HG02870 (cell line): ENCODE results near the gene CCDC149.

Source experiments
- ATAC-seq: cut with Tn5 transposase; IDR thresholded peaks from one replicate; pipeline ENCODE4 v1.9.1; 2021; ENCODE audit warnings: mild to moderate bottlenecking, moderate library complexity; ENCODE audit not compliant: unreplicated experiment

Gene CCDC149

DNA sequence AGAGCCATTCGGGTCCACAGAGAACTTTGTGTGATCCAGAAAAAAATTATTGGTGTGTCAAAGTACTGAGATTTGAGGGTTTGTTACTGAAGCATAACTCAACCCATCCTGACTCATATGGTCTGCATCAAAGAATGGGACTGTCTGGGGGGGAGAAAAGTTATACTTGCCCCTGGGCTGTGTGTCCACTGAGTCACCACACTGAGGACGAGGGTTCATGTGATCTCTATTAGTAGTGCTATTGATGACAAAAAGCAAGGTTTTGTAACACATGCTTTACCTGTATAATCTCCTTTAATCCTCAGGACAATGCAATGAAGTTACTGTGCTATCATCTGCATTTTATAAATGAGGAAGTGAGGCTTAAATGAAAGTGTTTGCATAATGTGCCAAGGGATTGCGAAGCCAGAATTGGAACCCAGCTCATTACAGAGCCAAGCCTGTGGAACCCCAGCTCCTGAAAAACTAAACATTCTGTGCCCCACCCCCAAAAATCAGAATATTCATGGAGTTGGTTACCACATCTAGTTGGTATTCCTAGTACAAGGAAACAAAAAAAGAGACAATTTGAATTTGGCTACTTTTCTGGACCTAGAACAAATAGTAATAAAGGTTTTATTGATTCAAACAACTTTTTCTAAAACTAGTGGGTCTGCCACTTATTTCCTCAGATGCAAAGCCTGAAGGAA, 31.2 kb downstream of the CCDC149 start:
- no peak for ATAC-seq

DNA sequence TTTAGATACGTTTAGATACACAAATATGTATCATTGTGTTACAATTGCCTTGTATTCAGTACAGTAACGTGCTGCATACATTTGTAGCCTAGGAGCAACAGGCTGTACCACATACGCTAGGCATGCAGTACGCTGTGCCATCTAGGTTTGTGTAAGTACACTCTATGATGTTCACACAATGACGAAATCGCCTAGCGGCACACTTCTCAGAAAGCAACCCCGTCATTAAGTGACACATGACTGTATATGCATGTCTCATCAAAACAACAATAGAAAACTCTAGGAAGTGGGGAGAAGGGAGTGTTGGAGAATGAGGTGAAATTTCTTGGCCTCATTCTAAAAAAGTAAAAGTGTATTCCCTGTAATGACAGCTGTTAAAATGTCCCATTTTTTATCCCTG, 32.7 kb downstream of the CCDC149 start:
- no peak for ATAC-seq

GRCh38 chr4:24878636-24879016, 34.2 kb downstream of the CCDC149 start:
- ATAC-seq: no peak

DNA sequence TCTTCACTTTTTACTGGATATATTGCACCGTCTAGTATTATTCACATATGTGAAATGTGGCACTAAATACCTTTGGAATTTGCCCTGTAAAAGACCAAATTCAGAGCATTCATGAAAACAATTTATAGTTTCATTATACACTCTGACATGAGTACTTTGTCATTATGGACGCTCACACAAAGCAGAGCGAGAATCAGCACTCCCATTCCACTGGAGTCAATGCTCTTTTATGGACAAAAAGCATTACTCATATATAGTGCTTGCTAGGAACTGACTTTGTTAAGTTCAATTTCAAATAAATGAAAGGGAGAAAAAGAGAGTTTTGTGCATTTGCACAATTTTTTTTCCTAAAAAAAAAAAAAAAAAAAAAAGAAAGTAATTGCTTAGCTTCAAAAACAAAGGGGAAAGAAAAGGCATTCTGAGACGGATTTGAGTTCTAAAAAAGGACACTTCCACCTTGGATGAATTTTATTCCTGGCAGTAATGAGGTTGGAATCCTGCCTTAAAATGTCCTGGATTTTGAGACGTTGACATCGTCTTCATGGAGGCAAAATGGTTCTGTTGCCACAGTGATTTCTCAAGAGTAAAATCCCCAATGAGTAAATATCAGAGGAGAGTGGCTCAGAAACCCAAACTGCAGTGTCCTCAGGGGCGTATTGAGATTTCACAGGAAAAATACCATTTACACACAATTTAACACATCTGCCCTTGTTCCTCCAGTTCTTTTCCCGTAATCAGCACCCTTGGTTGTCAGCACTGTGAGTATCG, 34.8 kb downstream of the CCDC149 start:
- ATAC-seq: no peak

DNA sequence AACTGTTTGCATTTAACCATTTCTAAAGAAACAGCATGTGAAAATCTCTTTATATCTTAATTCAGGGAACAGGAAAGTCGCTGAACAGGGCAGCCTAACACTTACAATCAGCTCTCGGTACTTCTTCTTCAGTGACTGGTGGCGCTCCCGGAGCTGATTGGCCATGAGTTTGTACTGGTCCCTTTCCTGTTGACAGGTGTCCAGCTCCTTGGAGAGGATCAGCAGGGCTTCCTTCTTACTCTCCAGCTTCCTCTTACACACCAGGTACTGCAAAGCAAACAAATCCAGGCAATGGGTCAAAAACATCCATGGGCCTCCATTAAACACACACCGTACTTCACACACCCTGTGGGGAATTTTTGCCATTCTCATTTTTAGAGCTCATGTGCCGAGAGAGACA, 36.4 kb downstream of the CCDC149 start:
- ATAC-seq: no peak

DNA sequence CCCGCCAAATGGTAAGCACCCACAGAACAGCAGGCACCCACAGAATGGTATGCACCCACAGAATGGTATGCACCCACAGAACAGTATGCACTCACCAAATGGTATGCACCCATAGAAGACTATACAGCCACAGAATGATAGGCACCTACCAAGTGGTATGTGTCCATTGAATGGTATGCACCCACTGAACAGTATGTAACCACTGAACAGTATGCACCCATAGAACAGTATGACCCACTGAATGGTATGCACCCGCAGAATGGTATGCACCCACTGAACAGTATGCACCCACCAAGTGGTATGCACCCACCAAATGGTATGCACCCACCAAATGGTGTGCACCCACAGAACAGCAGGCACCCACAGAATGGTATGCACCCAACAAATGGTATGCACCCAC, 40.1 kb downstream of the CCDC149 start:
- no peak for ATAC-seq

DNA sequence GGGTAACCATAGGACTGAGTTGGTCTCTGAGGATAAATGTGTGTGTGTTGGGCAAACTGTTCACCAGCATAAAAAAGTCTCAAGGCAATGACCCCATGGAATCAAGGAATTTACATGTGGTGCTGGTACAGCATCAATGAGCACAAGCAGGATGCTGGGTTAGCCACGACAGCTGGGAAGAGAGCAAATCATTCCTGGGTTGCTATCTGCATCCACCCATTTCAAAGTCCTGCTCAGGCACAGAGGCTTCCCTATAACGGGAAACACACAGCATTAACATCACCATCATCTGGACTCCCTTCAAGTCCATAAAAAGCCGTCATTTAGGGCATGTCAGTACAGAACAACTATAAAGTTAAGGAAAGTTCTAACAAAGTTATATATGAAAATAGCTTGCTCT, 41.6 kb downstream of the CCDC149 start:
- no peak for ATAC-seq

DNA sequence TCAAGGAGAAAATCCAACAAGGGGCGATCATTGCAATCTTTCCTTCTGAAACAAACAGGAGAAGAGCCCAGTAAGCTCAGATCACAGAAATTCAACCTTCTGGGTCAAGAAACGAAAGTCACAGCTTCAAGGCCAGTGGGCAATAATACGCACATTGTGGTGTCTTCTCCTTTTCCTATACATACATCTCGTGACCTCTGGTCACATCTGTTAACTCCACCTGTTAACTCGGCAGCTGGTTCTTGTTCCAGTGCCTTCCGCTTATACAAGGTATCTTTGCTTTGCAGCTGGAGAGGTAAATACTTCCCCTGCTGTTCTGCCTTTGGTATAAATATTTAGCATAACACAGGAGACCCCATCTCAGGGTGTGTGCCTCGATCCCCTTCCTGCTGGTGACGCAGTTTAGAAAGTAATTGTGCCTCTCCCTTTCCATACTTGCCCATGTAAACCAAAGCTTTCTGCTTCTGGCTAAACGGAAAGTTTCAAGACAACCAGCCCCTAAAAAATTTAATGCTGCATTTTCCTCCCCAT, 45.0 kb downstream of the CCDC149 start:
- ATAC-seq: peak; percentile 66

- ATAC-seq: no peak
Measured at GRCh38 chr4:24867251-24867650, 45.6 kb downstream of the CCDC149 start.

- no peak for ATAC-seq
Measured at GRCh38 chr4:24865401-24865800, 47.4 kb downstream of the CCDC149 start.

DNA sequence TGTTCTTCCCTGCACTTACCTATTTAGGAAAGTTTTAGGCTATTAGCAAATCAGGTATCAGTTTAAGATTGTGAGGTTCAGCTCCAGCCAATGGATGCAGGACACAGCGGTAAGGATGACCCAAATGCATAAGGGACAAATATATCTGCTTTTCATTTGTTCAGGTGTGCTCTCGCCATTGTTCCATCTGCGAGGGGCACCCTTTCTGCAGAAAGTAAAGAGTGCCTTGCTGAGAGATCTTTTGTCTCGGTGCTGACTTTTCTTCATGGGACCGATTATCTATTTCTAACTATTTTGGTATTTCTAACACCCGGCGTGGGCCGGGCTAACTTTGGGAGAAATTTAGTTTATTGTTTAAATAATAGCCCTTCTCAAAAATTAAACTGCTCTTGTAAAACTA, 49.0 kb downstream of the CCDC149 start:
- ATAC-seq: no peak

GRCh38 chr4:24862073-24862751, 50.6 kb downstream of the CCDC149 start:
- ATAC-seq: peak; percentile 73

DNA sequence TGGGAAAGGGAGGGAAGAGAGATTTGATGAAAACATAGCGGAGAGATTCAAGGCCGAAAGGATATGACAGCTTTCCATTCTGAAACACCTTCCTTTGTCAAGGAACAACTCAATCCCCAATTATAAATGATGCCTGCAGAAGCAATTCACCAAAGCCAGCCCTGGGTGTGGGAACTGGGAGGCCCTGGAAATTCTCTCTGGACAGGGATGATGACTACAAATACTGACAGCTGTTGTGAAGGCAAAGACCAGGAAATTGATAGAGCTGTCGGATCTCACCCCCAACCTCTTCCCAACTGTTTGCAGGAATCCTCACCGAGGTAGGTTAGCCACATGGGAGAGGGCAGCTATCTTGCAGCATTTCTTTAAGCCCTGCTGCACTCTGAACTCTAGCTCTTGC, 54.3 kb downstream of the CCDC149 start:
- no peak for ATAC-seq

DNA sequence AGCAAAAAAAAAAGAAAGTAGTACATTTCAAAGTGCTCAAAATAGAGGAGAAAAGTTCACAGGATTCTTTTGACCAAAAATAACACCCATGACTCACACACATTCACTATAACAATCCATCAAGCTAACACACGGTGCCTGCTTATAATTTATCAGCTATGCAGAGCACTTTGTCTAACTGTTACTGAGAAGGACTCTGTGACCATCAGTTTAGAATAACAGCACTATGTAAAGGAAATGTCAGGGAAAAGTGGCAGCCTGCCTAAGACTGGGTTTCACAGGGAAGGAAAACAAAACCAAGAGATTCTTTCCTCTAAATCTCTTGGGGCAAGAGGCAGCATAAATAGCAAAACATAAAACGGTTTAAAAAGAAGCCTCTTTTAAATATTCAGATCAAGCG, 54.8 kb downstream of the CCDC149 start:
- ATAC-seq: no peak

DNA sequence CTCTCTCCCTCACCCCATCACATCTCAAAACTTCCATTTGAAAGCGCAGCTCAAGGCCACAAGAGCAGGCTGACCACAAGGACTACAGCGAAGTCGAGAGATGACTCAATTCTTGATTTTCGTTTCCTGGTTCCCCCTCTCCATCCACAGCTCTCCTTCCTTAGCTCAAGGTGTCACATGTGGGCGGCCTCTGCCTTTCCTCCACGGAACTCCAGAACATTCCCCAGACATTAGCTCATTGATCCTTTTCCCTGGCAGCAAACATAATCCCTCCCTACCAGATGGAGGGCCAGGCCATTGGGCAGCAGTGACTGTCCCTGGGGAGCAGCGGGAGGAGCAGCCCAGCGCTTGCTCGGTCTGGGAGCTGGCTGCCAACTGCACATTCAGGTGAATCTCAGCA, 56.3 kb downstream of the CCDC149 start:
- ATAC-seq: peak; percentile 98

- ATAC-seq: no peak
Measured at GRCh38 chr4:24855741-24856140, 57.1 kb downstream of the CCDC149 start.

DNA sequence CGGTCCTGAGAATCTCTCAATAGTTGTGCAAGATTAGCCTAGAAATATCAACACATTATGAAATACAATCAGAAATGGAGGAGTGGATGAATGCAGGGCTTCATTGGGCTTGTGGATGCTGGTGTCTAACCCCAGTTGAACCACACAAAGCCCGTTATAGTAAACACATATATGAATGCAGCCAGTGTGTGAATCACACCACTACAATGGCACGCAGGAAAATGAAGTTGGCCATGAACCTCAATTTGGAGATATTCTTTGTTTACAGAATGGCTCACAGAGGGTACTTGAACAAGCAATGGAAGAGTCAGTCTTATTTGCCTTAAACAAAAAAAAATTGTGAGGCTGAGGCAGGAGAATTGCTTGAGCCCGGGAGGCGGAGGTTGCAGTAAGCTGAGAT, 59.7 kb downstream of the CCDC149 start:
- ATAC-seq: no peak

DNA sequence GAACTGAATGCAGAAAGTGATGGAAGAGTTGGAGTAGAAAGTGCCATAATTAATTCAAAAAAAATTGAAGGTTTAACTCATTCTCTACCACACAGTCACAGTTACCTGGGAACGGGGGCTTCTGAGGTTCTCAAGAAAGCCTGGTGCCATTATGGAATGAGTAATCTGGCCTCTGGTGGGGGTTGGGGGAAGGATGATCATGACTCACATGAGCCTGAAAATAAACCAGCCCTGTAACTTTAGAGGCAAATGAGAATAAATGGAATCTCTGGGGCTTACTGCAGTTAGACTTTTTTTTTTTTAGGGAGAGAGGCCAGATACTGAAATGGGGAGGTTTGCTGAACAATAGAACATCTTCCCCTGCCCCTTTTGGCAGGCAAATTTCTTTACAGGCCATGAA, 62.2 kb downstream of the CCDC149 start:
- peak; percentile 73 for ATAC-seq

- ATAC-seq: no peak
Measured at GRCh38 chr4:24849756-24850155, 63.1 kb downstream of the CCDC149 start.

GRCh38 chr4:24849351-24849750, 63.5 kb downstream of the CCDC149 start:
- ATAC-seq: no peak

- no peak for ATAC-seq
Measured at GRCh38 chr4:24846716-24847115, 66.1 kb downstream of the CCDC149 start.

GRCh38 chr4:24845902-24846301, 66.9 kb downstream of the CCDC149 start:
- no peak for ATAC-seq
